Activated T-cell treated with anti-CD3 and anti-CD28 coated beads for 48 hours (primary cell): ENCODE results near the gene ZNF222.

Experiments used
- DNase-seq: peaks from one replicate; pipeline ENCODE4 v3.0.0-alpha.2; 2020; ENCODE audit warnings: low read depth

Gene ZNF222

GRCh38 chr19:44051650-44052402 is 26.6 kb downstream of the ZNF222 start, which contains the start of gene ZNF223:
Gene ZNF223 (plus strand): TSS chr19:44052036. CDS start chr19:44055177, 3,141 bp downstream.
- DNase-seq: no peak

GRCh38 chr19:44055870-44056269 is 30.7 kb downstream of the ZNF222 start:
- DNase-seq: no peak

GRCh38 chr19:44059229-44059628 is 34.0 kb downstream of the ZNF222 start:
- no peak for DNase-seq

GRCh38 chr19:44061038-44061437 is 35.9 kb downstream of the ZNF222 start:
- no peak for DNase-seq

- no peak for DNase-seq
These were observed 41.1 kb downstream of the ZNF222 start for GRCh38 chr19:44066305-44066704.

GRCh38 chr19:44069415-44069814 is 44.2 kb downstream of the ZNF222 start:
- DNase-seq: no peak

- DNase-seq: peak; percentile 72
These were observed 46.8 kb downstream of the ZNF222 start, which contains the start of gene ZNF284 for GRCh38 chr19:44071824-44072542. Gene ZNF284 (plus strand): TSS chr19:44072159. CDS start chr19:44076390, 4,231 bp downstream.

- no peak for DNase-seq
These were observed 47.6 kb downstream of the ZNF222 start for GRCh38 chr19:44072543-44073401.

- DNase-seq: no peak
These were observed 51.1 kb downstream of the ZNF222 start for GRCh38 chr19:44076325-44076724.
